HG03025 (cell line): ENCODE results near the gene ELMO1.

ENCODE experiments used
- ATAC-seq: cut with Tn5 transposase; IDR thresholded peaks from one replicate; pipeline ENCODE4 v1.9.1; 2021; ENCODE audit warnings: mild to moderate bottlenecking, moderate library complexity; ENCODE audit not compliant: unreplicated experiment, low FRiP score

The ELMO1 gene

DNA sequence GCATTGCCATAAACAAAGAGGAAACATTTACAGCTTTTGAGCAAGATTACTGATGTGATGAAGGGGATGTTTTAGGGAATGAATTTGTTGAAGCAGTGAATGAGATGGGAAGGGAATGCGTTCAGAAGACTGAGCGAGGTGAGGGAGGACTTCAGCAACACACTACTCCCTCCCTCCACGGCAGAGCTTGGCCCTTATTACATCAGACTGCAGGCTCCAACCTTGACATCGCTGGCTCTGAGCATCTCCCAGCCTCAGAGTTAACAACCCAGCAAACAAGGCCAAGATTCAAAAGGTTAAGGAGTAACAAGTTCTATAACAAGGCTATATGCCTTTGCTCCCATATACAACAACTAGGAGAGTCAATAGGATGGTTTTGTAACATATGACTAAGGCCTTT is 164.4 kb downstream of the ELMO1 start:
- ATAC-seq, result no peak

DNA sequence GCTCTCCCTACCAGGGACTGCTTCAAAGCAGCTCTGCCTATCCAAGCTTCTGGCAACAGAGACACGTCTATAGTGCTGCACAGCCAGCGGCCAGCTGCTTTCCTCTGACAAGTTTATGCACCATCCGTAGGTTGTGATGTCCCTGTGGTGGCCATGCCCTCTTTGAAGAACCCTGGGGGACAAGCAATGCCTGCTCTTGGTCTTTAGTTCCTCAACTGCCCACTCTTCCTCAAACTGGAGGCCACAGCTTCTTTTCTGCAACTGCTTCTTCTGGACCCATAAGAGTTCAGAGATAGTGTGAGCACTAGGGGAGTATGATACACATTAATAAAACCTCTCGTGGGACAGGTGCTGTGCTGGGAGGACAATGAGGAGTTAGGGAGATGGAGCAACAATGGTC is 164.9 kb downstream of the ELMO1 start:
- ATAC-seq, result no peak

DNA sequence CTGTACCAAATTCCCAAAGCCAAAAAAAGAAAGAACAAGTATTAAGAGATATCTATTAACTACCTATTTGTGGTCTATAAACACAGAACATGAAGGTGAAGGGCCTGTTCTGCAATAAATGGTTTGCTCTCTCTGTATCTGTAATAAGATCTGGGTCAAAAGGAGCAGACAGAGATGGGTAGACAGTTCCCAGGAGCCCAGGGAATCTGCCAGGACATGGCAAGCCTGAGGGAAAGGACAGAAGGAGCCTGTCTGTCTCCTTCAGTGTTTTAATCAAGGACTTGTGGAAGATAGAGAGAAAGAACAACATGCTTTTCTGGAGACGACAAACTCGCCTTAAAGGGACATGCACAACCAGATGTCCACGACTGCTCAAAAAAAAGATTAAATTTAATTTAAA is 165.7 kb downstream of the ELMO1 start:
- ATAC-seq, result no peak

DNA sequence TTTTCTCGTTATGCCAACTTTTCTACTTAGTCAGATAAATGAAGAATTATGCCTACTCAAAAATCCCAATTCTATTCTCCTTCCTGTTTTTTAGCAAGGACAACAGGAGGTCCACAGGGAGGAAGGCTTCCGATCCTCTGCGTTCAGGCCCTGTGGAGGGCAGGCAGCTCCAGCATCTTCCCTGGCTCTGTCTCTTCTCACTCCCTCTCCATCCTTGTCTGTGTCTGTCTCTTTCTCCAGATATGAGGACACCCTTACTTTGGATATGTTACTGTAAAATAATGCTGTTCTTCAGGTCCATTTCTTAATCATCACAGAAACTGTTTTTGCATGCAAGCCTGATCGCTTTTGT is 166.6 kb downstream of the ELMO1 start:
- no peak for ATAC-seq

DNA sequence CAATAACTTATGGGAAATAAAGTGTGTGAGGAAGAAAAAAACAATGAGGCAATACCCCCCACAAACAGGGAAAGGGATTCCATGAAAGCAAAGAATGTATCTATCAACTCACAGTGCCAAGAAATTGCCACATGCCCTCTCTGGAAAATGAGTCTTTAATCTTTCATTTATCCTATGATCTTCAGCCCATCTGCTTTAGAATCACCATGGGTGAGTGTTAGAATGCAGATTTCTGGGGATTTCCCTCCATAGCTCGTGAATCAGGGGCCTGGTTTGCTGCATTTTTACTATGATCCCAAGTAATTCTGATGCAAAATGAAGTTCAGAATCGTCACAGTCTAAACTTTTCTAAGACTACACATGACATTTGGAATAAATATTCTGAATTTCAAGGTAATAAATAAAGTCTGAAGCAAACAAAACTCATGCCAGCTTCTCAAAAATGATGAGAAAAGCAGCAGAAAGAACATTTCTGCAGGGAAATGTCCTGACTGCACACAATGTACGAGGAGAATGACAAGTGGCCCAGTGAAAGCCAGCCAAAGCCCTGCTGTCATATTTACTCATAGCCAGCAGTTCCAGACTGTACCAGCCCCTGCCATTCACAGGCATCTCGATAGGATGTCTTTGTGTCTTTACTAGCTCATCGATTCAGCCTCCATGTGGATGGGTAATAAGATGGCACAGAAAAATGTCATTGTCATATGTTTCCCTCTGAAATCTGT is 167.1 kb downstream of the ELMO1 start:
- ATAC-seq, result no peak

DNA sequence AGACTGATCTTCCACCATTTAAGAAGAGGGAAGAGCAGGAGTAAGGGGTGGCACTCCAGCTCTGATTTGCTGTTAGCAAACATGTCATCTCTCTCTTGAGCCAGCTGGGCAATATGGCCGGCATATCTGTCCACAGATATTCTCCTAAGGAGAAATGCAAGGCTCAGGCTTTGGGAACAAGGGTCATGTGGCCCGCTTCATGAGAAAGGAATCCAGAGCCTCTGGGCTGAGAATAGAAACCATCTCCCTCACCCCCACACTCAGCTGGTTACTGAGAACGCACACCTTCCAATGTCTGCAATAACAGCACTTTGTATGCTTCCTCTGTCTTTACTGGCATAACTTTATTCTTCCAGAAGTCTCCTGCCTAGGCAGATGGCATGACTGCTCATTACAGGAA is 171.2 kb downstream of the ELMO1 start:
- no peak for ATAC-seq

DNA sequence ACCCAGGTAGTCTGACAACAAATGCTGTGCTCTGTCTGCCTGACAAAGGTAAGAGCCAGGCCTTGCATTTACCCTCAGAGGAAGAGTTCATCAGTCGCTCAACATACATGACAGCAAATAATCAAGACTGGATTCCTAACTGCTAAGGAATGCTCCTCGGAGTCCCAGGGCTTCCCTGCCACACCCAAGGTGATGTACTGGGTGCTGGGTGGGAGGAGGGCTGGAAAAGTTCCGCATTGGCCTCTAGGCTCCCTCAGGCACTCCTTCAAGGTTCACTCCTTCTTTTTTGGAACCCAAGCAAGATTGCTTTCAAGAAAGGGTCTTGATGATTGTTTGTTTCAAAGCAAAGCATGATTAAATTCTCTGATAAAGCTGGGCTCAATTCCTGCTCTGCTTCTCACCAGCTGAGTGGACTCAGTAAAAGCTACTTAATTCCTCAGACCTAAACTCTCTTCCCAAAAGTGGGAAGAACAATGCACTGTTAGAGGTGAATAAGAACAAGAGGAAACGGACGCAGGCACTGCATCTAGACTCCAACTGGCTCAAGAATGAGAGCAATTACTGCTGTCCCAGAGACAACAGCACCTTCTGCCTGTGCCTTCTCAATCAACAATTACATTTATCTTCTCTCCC is 173.5 kb downstream of the ELMO1 start:
- ATAC-seq, result no peak

DNA sequence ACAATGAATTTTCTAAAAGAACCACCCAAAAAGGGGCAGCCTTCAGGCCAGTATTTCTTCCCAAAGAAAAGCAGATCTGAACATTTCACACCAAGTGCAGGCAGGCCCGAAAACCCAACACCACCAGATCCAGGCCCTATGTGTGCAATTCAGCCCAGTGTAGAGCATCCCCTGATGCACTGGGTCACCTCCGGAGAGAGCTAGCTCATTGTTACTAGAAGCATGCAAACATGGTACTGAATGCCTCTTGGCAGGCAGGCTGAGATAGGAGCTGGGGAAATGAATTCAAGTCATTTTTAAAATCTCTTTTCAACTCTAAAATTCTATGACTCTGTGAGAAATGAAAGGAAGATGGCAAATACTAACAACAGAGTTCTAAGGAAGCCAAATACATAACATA is 174.8 kb downstream of the ELMO1 start:
- ATAC-seq, result no peak

DNA sequence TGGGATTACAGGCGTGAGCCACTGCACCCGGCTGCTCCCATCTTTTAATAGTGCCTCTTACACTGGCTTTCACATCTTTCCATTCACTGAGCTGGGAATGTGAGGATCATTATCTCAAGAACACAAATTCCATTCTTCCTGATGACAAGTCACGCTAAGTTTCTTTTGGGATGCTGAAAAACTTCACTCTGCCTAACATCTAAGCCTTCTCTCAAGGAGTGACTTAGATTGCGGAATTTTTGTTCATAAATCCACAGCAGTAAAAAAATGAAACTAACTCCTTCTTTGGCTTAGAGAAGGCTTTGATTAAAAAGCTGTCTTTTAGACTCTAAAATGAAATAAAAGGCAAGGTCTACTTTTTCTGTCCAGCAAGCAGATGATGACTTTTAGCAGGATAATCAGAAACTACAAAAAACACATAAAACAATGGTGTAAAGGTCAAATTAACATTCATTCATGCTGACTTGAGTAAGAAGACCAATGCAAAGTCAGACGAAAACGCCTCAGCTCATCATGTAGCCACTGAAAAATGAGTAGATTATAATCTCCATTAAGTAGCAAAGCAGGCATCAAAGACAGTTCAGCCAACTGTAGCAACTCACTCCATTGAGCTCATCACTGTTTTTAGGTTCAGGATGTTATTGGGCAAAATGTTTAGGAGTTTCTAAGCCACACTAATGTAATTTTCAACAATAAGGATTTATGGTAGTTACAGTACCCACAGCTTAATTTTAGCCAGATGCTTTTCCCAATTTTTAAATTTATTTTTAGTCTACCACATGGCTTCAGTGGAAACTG is 178.8 kb downstream of the ELMO1 start:
- ATAC-seq, result no peak

DNA sequence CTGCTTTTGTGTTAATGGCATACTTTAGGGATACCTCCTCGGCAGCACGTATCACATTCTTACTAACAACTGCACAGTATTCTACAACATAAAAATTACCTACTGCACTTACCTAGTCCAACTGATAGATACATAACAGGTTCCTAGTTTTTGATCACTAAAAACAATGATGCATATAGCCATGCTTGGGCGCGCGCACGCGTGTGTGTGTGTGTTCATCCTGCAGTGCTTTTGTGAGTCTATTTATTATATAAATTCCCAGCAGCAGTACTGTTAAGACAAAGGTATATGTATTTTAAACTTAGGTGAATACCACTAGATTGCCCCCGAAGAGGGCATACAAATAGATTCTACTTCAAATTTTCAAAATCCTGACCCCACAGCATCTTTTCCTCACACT is 181.4 kb downstream of the ELMO1 start:
- ATAC-seq, result no peak

DNA sequence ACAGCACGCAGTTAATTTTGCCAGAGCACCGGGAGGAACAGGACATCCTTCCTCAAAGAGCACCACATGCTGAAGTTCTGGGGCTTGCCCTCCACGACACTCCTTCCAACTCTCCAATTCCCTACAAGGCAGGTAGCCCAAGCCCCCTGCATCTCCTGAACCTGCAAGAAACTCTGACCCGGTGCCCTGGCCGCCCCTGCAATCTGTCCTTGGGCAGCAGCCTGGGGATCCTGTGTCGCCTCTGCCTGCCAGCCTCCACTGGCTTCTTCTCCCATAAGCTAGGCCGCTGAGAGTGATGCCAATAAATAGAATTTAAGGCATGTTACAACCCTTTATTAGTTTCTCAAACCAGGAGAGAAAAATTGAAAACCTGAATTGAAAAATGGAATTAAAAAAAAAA is 182.8 kb downstream of the ELMO1 start:
- ATAC-seq, result no peak

DNA sequence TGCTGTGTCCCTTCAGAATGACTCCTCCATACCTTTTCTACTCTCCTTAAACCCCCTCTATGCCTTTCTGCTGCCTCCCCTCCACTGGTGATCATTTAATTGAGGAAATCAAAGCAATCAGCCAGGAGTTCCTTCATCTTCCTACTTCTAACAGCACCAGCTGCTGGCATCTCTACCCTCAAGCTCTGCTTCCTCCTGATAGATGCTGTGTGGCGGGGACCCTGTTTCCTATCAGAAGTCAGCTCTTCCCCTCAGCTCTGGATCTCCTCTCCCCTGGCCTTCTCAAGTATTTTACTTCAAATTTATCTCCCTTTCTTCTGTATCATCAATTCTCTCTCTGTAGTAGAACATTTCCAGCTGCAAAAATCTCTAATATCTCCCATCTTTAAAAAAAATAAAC is 183.7 kb downstream of the ELMO1 start:
- ATAC-seq, result no peak

DNA sequence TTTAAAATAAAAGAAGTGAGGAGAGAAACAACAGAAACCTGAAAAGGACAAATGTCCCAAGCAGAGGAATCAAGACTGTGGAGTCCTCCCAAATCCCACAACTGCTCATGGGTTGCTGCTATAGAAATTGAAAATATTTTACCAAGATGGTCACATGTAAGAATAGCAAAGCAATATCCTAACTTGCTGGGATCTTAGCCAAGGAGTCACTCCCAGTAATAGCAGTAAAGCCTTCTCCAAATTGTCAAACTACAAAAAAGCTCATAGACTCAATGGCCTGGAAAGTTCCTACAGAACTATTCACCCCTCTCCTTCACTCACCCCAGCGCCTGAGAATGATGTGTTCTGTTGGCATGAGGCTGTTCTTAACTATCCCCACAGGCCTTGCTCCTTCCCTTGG is 186.5 kb downstream of the ELMO1 start:
- no peak for ATAC-seq

DNA sequence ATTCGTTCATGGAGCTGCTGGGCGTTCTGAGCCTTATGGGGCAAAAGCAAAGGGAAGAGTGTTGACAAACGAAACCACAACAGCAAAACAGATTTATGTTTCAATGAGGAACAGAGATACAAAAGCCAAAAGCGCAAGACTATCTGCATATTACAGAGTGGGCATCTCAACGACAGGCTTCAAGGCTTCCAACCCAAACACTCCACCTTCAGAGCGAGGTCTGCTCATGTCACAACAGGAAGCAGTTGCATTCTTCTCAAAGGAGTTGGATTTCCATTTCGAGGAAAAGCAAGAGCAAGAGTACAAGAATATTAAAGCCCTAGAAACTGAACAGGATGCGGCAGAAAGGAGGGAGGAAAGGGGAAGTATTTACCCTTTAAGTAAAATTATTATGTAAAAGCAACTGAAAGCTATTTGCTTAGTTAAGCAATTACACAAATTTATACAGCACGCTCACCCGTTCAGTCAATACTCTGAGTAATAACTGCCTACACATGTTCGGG is 189.3 kb downstream of the ELMO1 start:
- no peak for ATAC-seq

DNA sequence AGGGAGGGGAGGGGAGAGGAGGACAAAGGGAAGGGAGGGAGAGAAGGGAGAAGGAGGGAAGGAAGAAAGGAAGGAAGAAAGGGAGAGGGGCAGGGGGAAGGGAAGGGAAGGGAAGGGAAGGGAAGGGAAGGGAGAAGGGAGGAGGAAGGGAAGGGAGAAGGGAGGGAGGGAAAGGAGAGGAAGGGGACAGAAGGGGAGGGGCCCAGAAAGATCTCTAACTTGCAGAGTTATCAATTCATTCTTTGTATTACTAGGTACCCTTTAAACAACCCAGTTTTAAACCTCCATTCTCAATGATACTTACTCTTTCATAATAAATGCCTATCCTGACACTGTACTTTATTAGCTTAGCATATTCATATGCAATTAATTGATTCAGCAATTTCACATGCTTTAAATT is 192.0 kb downstream of the ELMO1 start:
- ATAC-seq, result no peak

DNA sequence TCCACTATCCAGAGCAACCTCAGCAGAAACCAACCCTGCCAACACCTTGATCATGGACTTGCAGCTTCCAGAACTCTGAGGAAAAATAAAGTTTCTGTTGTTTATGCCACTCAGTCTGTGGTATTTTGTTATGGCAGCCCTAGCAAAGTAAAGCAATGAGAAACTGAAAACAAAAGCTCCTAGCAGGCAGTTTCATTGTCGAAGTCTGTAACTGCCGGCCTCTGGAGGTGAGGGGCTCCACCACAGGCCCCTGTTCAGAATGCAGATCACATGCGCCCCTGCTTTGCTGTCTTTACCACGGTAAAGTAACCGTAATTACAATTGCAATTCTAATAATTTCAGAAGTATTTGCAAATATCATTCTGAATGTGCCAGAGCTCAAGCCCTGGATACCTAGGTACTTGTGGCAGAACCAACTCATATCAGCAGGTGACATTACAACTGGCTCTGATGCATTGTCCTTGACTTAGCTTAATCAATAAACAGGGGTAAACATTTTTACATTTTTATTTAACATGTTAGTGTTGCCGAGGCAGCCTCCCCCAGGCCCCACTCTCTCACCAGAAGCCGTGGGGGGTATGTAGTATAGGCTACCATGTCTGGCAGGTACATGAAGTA is 193.2 kb downstream of the ELMO1 start:
- no peak for ATAC-seq

DNA sequence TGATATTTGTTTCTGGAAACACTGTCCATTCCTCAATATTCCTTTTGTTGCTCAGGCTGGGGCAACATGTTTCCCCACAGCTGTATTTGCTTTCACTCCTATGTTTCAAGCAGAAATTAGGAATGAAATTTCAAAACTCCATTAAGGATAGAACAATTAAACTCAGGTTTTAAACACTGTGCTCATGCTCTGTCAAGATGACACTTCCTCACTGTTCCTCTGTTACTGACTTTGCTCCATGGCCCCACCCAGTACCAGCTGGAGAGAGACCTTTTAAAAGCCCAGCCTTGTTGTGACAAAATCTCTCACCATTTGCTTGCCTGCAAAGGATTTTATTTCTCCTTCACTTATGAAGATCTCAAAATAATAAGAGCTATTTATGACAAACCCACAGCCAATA is 197.4 kb downstream of the ELMO1 start:
- no peak for ATAC-seq

DNA sequence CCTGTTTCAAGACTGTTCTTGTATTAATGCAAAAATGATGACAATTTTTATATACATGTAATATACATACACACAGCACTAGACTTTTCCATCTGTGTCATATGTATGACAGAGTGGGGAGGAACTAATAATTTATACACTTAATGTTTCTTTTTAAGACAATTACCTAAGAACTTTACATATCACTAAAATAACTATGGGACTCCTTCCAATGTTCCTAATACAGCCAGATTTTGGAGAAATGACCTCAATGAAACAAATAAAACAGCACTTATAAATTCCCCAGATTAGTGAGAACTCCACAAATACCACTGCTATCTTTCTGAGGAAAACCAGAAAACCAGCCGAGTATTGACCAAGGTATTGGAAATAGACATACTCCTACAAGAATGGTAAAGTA is 199.4 kb downstream of the ELMO1 start:
- ATAC-seq, result no peak

DNA sequence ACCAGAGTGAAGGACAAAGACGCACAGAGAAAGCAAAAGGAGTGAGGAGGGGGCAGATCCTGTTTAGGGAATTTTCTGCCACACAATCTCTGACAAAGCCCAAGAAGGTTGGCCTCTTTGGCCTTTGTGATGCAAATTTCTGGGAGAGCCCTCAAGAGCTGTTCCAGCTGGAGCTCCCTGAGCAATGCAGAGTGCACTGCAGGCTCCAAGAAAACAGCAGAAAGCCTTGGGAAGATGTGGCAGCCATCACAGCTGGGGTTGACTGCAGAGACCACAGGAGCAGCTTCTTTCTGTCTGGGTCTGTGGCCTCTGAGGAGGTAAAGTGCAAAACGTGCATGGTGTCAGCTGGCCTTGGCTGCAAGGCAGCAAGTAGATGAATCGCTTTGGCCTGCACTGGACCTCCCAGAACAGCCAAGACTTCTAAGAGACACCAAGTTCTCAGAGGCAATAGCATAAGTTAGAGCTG is 200.2 kb downstream of the ELMO1 start:
- no peak for ATAC-seq

DNA sequence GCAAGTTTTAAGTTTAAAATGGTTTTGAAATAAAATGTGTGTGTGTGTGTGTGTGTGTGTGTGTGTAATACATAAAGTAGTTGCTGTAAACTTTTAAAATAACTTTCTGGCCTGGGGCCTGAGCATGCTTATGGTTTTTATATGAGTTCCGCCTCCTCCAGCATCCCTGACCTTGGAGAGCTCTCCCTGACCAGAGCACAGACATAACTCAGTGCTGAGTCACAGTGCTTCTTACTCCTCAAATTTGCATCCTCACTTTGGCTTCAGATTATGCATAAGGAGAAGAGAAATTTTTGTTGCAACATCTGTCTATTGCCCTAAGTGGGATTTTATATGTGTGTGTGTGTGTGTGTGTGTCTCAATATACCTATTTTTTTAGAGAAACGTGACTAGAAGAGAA is 200.8 kb downstream of the ELMO1 start:
- ATAC-seq, result no peak

DNA sequence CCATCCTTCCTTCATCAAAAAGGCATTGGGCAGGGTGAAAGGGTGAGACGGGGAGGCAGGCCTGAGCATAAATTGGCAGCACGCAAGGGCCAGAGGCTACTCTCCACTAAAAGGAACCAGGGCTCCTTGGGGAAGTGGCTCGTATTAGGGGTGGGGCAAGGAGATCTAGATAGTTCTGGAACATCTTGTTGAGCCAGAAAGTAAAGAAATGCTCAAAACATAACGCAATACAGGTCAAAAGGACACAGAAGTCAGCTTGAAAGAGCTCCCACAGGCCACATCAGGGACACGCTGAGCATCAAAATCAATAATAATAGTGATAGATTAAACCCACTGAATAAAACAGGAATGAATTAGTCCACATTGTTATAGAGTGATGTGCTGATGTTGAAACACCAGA is 203.1 kb downstream of the ELMO1 start:
- no peak for ATAC-seq
